ENCODE results near the gene TPD52L1. TPM values are rescaled to one million over a fixed set of nuclear protein-coding genes. Genes with fewer than 3 reads are reported as not detected.

The TPD52L1 gene
- total RNA-seq, 6 experiments from 2014 or later: 36.8 to 119 (median 47.7) TPM

GRCh38 chr6:125246566-125246965 is 93.0 kb downstream of the TPD52L1 start:
- Histone ChIP-seq H3K27ac (no peak overlapping the region), H3K36me3 (no peaks in the 10 kb centered on the region), H3K4me3 (no peak overlapping the region), H3K9me3 (no peaks in the 10 kb centered on the region), H3K4me1 (no peaks in the 10 kb centered on the region), H3K27me3 (no peaks in the 10 kb centered on the region)
- intact Hi-C loops (cut with DNase I): no loop called here
- DNase-seq (no peak), ATAC-seq (no peak)
- TF ChIP-seq POLR2A (IDR thresholded peaks at IDR 0.05) (no peak), CTCF (IDR thresholded peaks at IDR 0.05) (no peak)

- Histone ChIP-seq H3K36me3 (no peaks in the 10 kb centered on the region), H3K27me3 (no peaks in the 10 kb centered on the region), H3K27ac (no peak overlapping the region), H3K4me3 (no peak overlapping the region), H3K4me1 (no peaks in the 10 kb centered on the region), H3K9me3 (no peaks in the 10 kb centered on the region)
- DNase-seq: no peak
- no peak for ATAC-seq
- intact Hi-C loops (cut with DNase I): no loop called here
- WGBS (ENCODE audit: insufficient coverage, low coverage, low lambda C conversion rate, missing lambda C conversion rate): 94% methylated on average over 7 of the region's 7 CpGs
- no peak for TF ChIP-seq POLR2A (IDR thresholded peaks at IDR 0.05)
- TF ChIP-seq CTCF (IDR thresholded peaks at IDR 0.05): no peak
Observed at GRCh38 chr6:125248136-125248535, 94.6 kb downstream of the TPD52L1 start.

- H3K9me3 ChIP-seq: no peaks in the 10 kb centered on the region
- intact Hi-C loops (cut with DNase I): no loop called here
- ATAC-seq (no peak), DNase-seq (no peak)
- no peak overlapping the region for H3K27ac ChIP-seq
- H3K4me1 ChIP-seq: no peaks in the 10 kb centered on the region
- H3K36me3 ChIP-seq: no peaks in the 10 kb centered on the region
- no peak overlapping the region for H3K4me3 ChIP-seq
- no peaks in the 10 kb centered on the region for H3K27me3 ChIP-seq
- TF ChIP-seq POLR2A (IDR thresholded peaks at IDR 0.05) (no peak), CTCF (IDR thresholded peaks at IDR 0.05) (no peak)
- 31% methylated on average over 1 of the region's 1 CpG for WGBS (ENCODE audit: insufficient coverage, low coverage, low lambda C conversion rate, missing lambda C conversion rate)
Observed at GRCh38 chr6:125250511-125250910, 96.9 kb downstream of the TPD52L1 start.

- Histone ChIP-seq H3K9me3 (no peaks in the 10 kb centered on the region), H3K36me3 (no peaks in the 10 kb centered on the region), H3K4me3 (no peak overlapping the region), H3K27ac (no peak overlapping the region), H3K4me1 (no peaks in the 10 kb centered on the region), H3K27me3 (no peaks in the 10 kb centered on the region)
- intact Hi-C loops (cut with DNase I): no loop called here
- no peak for TF ChIP-seq POLR2A (IDR thresholded peaks at IDR 0.05)
- no peak for TF ChIP-seq CTCF (IDR thresholded peaks at IDR 0.05)
- ATAC-seq (no peak), DNase-seq (no peak)
- 68% methylated on average over 6 of the region's 6 CpGs for WGBS (ENCODE audit: insufficient coverage, low coverage, low lambda C conversion rate, missing lambda C conversion rate)
Observed at GRCh38 chr6:125251516-125252220, 98.1 kb downstream of the TPD52L1 start.

GRCh38 chr6:125252891-125253290 is 99.3 kb downstream of the TPD52L1 start:
- intact Hi-C loops (cut with DNase I): no loop called here
- ATAC-seq: no peak
- H3K27me3 ChIP-seq: no peaks in the 10 kb centered on the region
- no peaks in the 10 kb centered on the region for H3K9me3 ChIP-seq
- no peak overlapping the region for H3K27ac ChIP-seq
- H3K4me1 ChIP-seq: no peaks in the 10 kb centered on the region
- H3K36me3 ChIP-seq: no peaks in the 10 kb centered on the region
- WGBS (ENCODE audit: insufficient coverage, low coverage, low lambda C conversion rate, missing lambda C conversion rate): 100% methylated on average over 1 of the region's 1 CpG
- no peak overlapping the region for H3K4me3 ChIP-seq
- no peak for DNase-seq
- no peak for TF ChIP-seq CTCF (IDR thresholded peaks at IDR 0.05)
- TF ChIP-seq POLR2A (IDR thresholded peaks at IDR 0.05): no peak

Data from right lobe of liver (tissue), 6 donors.